HL-60/S4 treated with phorbol 12-myristate 13-acetate at 8.2 ng/mL for 4 days and 3 days (cell line): Measurements from ENCODE around the gene STIM1.

Experiments
- in situ Hi-C: fragments of 300-500 bp; cut with MboI; formaldehyde crosslinking; loops from 2 replicates; pipeline ENCODE4 v1.15.0; 2022; ENCODE audit warnings: low sequenced_read_pairs

Gene STIM1

GRCh38 chr11:3946455-3947017 lies 91.1 kb downstream of the STIM1 start:
- in situ Hi-C loops: no loop called here

- in situ Hi-C loops: no loop called here
Observed at GRCh38 chr11:3947061-3947460, 91.6 kb downstream of the STIM1 start.

- in situ Hi-C loops: no loop called here
Observed at GRCh38 chr11:3949125-3949524, 93.7 kb downstream of the STIM1 start.

- in situ Hi-C loops: no loop called here
Observed at GRCh38 chr11:3950996-3951660, 95.7 kb downstream of the STIM1 start.

GRCh38 chr11:3952715-3953114 lies 97.3 kb downstream of the STIM1 start:
- in situ Hi-C loops: no loop called here

GRCh38 chr11:3953327-3953726 lies 97.9 kb downstream of the STIM1 start:
- in situ Hi-C loops: no loop called here

- in situ Hi-C loops: no loop called here
Observed at GRCh38 chr11:3954448-3955298, 99.2 kb downstream of the STIM1 start.

- in situ Hi-C loops: no loop called here
Observed at GRCh38 chr11:3955299-3955665, 99.8 kb downstream of the STIM1 start.

- in situ Hi-C loops: no loop called here
Observed at GRCh38 chr11:3956038-3956437, 100.6 kb downstream of the STIM1 start.

- in situ Hi-C loops: no loop called here
Observed at GRCh38 chr11:3956748-3957147, 101.3 kb downstream of the STIM1 start.

GRCh38 chr11:3957437-3957836 lies 102.0 kb downstream of the STIM1 start:
- in situ Hi-C loops: no loop called here

- in situ Hi-C loops: no loop called here
Observed at GRCh38 chr11:3958281-3958680, 102.8 kb downstream of the STIM1 start.

- in situ Hi-C loops: no loop called here
Observed at GRCh38 chr11:3959015-3959902, 103.8 kb downstream of the STIM1 start.

- in situ Hi-C loops: no loop called here
Observed at GRCh38 chr11:3959903-3960265, 104.4 kb downstream of the STIM1 start.

- in situ Hi-C loops: no loop called here
Observed at GRCh38 chr11:3962406-3962840, 107.0 kb downstream of the STIM1 start.

GRCh38 chr11:3964056-3964455 lies 108.6 kb downstream of the STIM1 start:
- in situ Hi-C loops: no loop called here

GRCh38 chr11:3964935-3965604 lies 109.6 kb downstream of the STIM1 start:
- in situ Hi-C loops: no loop called here

GRCh38 chr11:3967695-3968094 lies 112.2 kb downstream of the STIM1 start:
- in situ Hi-C loops: no loop called here

- in situ Hi-C loops: no loop called here
Observed at GRCh38 chr11:3969200-3969599, 113.7 kb downstream of the STIM1 start.

GRCh38 chr11:3969613-3970012 lies 114.1 kb downstream of the STIM1 start:
- in situ Hi-C loops: no loop called here

GRCh38 chr11:3970108-3970507 lies 114.6 kb downstream of the STIM1 start:
- in situ Hi-C loops: no loop called here
